Measurements from ENCODE around the gene PDE8B. TPM values are rescaled to one million over a fixed set of nuclear protein-coding genes. Genes with fewer than 3 reads are reported as not detected.

Gene PDE8B
- total and polyA plus RNA-seq, 2 donors (not counting 1 experiment from before 2014, with no cell fraction given): 0.07 TPM; not detected in 1

DNA sequence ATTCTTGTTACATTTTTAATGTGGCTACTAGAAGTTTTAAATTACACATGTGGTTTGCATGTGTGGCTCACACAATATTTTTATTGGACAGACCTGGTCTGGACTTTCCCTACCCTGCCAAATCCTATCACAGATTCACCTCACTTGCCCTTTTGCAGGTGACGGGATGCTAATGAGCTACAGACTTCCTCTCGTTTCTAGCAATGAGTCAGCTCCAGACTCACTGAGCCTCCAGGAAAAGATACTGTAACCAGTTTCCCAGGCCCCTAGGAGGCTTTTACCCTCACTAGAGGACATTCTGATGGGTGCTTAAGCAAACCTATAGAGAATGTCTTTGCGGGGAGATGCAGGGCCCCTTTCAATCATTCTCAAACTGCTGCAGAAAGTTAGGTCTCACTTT, 146.3 kb downstream of the PDE8B start:
- Mint-ChIP-seq H3K9me3 (ENCODE audit: insufficient read depth) (no peaks in the 10 kb centered on the region), H3K27ac (no peak overlapping the region), H3K27me3 (no peaks in the 10 kb centered on the region), H3K4me1 (peaks cover 7% of the 10 kb centered on the region), H3K4me3 (no peak overlapping the region)
- DNase-seq (no peak), ATAC-seq (ENCODE audit: low read depth) (no peak)
- CTCF ChIA-PET: no interaction called here
- intact Hi-C loops (cut with micrococcal nuclease): no loop called here
- Histone ChIP-seq H3K27me3 (replicated peaks in 1 of 4; ENCODE audit: control extremely low read depth in 1 of 4, control insufficient read depth in 3 of 4, insufficient read depth in 4 of 4, low read length in 3 of 4) (no peaks in the 10 kb centered on the region), H3K9me3 (ENCODE audit: control extremely low read depth in 1 of 3, control insufficient read depth in 2 of 3, insufficient read depth in 1 of 3, low read length in 2 of 3) (no peaks in the 10 kb centered on the region), H3K4me3 (ENCODE audit: control extremely low read depth in 1 of 5, extremely low read depth in 1 of 5, insufficient read depth in 1 of 5, low read depth in 2 of 5, low read length in 4 of 5) (no peak overlapping the region), H3K79me2 (ENCODE audit: control insufficient read depth, insufficient read depth, low read length) (no peaks in the 10 kb centered on the region), H3K4me2 (replicated peaks; ENCODE audit: low read depth, low read length, poor library complexity, severe bottlenecking) (no peak overlapping the region), H2AFZ (ENCODE audit: insufficient read depth, low read depth, low read length, poor library complexity, severe bottlenecking) (no peak overlapping the region), H3K4me1 (ENCODE audit: control insufficient read depth in 2 of 2, insufficient read depth in 2 of 2, low read length in 2 of 2) (peaks cover 0 to 6% of the 10 kb centered on the region in 2 donors), H4K20me1 (ENCODE audit: control insufficient read depth, insufficient read depth, low read length, poor library complexity, severe bottlenecking) (no peaks in the 10 kb centered on the region), H3K27ac (ENCODE audit: low read length in 2 of 2) (no peak overlapping the region), H3K9ac (ENCODE audit: low read length) (no peak overlapping the region), H3K36me3 (replicated peaks in 1 of 2; ENCODE audit: control extremely low read depth in 1 of 2, control insufficient read depth in 1 of 2, extremely low read depth in 1 of 2, insufficient read depth in 2 of 2, low read length in 1 of 2) (no peaks in the 10 kb centered on the region)
- WGBS (ENCODE audit: insufficient coverage): 78% methylated on average over 3 of the region's 3 CpGs
- TF ChIP-seq, protein P1, sequence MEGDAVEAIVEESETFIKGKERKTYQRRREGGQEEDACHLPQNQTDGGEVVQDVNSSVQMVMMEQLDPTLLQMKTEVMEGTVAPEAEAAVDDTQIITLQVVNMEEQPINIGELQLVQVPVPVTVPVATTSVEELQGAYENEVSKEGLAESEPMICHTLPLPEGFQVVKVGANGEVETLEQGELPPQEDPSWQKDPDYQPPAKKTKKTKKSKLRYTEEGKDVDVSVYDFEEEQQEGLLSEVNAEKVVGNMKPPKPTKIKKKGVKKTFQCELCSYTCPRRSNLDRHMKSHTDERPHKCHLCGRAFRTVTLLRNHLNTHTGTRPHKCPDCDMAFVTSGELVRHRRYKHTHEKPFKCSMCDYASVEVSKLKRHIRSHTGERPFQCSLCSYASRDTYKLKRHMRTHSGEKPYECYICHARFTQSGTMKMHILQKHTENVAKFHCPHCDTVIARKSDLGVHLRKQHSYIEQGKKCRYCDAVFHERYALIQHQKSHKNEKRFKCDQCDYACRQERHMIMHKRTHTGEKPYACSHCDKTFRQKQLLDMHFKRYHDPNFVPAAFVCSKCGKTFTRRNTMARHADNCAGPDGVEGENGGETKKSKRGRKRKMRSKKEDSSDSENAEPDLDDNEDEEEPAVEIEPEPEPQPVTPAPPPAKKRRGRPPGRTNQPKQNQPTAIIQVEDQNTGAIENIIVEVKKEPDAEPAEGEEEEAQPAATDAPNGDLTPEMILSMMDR (IDR thresholded peaks at IDR 0.05): no peak
- TF ChIP-seq EZH2 (IDR thresholded peaks at IDR 0.05; ENCODE audit: borderline replicate concordance, insufficient read depth, low read depth, low read length, poor library complexity, severe bottlenecking): no peak
- POLR2A ChIA-PET: no interaction called here

DNA sequence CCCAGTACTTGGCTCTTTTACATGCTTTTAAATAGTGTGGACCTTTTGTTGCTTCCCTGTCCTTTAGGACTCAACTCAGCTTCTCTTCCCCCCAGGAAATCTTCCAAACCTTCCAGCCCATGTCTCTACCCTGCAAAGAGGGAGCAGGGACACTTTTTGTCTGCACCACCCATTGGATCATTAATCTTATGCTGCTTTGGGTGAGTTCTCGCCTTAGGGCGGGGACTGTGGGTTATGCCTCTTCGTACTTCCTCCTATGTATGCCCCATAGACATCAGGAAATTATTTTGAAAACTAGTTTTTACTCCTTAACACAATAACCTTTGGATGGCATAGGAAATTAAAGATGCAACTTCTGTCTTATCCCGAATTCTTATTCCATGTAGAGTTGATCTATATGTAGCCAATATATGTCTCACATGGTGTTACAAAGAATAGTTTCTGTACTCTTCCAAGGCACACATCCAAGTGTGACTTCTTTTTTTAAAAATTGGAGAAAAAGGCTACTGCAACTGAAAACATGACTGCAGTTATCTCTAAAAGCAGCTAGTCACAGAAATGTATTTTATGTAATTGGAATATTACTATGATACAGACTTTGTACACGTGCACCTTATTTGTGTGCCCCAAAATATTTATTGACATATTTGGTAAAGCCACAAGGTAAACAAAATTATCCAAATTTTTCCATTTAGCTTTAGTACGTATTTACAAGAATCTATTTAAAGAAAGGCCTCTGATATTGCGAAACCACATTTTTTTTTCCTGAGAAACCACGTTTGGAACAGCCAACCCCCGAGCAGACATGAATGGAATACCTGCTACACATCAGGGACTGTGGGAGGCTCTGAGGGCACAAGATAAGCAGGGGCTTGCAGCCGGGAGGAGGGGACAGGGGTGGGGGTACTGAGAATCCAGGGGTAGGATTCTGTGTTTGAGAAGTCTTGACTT, 148.1 kb downstream of the PDE8B start:
- Histone ChIP-seq H3K4me2 (replicated peaks; ENCODE audit: low read depth, low read length, poor library complexity, severe bottlenecking) (no peak overlapping the region), H3K79me2 (ENCODE audit: control insufficient read depth, insufficient read depth, low read length) (no peaks in the 10 kb centered on the region), H3K36me3 (replicated peaks in 1 of 2; ENCODE audit: control extremely low read depth in 1 of 2, control insufficient read depth in 1 of 2, extremely low read depth in 1 of 2, insufficient read depth in 2 of 2, low read length in 1 of 2) (no peaks in the 10 kb centered on the region), H4K20me1 (ENCODE audit: control insufficient read depth, insufficient read depth, low read length, poor library complexity, severe bottlenecking) (no peaks in the 10 kb centered on the region), H3K27me3 (replicated peaks in 1 of 4; ENCODE audit: control extremely low read depth in 1 of 4, control insufficient read depth in 3 of 4, insufficient read depth in 4 of 4, low read length in 3 of 4) (no peaks in the 10 kb centered on the region), H3K4me1 (ENCODE audit: control insufficient read depth in 2 of 2, insufficient read depth in 2 of 2, low read length in 2 of 2) (peaks cover 0 to 6% of the 10 kb centered on the region in 2 donors), H2AFZ (ENCODE audit: insufficient read depth, low read depth, low read length, poor library complexity, severe bottlenecking) (no peak overlapping the region), H3K9me3 (ENCODE audit: control extremely low read depth in 1 of 3, control insufficient read depth in 2 of 3, insufficient read depth in 1 of 3, low read length in 2 of 3) (no peaks in the 10 kb centered on the region), H3K9ac (ENCODE audit: low read length) (no peak overlapping the region), H3K27ac (ENCODE audit: low read length in 2 of 2) (no peak overlapping the region), H3K4me3 (ENCODE audit: control extremely low read depth in 1 of 5, extremely low read depth in 1 of 5, insufficient read depth in 1 of 5, low read depth in 2 of 5, low read length in 4 of 5) (no peak overlapping the region)
- ATAC-seq (ENCODE audit: low read depth) (no peak), DNase-seq (no peak)
- intact Hi-C loops (cut with micrococcal nuclease): no loop called here
- TF ChIP-seq, protein P1 (IDR thresholded peaks at IDR 0.05): no peak
- TF ChIP-seq EZH2 (IDR thresholded peaks at IDR 0.05; ENCODE audit: borderline replicate concordance, insufficient read depth, low read depth, low read length, poor library complexity, severe bottlenecking): no peak
- 44% methylated on average over 3 of the region's 10 CpGs for WGBS (ENCODE audit: insufficient coverage)
- peaks cover 7% of the 10 kb centered on the region for H3K4me1 Mint-ChIP-seq
- H3K4me3 Mint-ChIP-seq: no peak overlapping the region
- ChIA-PET POLR2A (no interaction called here), CTCF (no interaction called here)
- no peaks in the 10 kb centered on the region for H3K9me3 Mint-ChIP-seq (ENCODE audit: insufficient read depth)
- H3K27me3 Mint-ChIP-seq: no peaks in the 10 kb centered on the region
- H3K27ac Mint-ChIP-seq: no peak overlapping the region
